H7 (cell line): ENCODE data around the gene NSD2. TPM values are rescaled to one million over a fixed set of nuclear protein-coding genes. Genes with fewer than 3 reads are reported as not detected.
"Not testable (repeated sequence)": the region's sequence is repeated elsewhere in the genome, so short reads cannot be mapped to it uniquely, and the experiment has no call there.

ENCODE experiments used
- DNase-seq: peaks from one replicate; pipeline ENCODE4 v3.0.0; 2012
- H3K27me3 ChIP-seq: 2 replicates; pipeline ENCODE4 v1.6.0; 2011; ENCODE audit warnings: mild to moderate bottlenecking, low read length; ENCODE audit not compliant: control insufficient read depth, insufficient read depth
- H3K36me3 ChIP-seq: replicated peaks from 2 replicates; pipeline ENCODE4 v1.5.1; 2011; ENCODE audit warnings: low read length; ENCODE audit not compliant: control insufficient read depth, insufficient read depth
- H3K4me3 ChIP-seq: 2 replicates; pipeline ENCODE4 v1.5.1; 2011; ENCODE audit warnings: low read depth, mild to moderate bottlenecking, control low read depth, low read length, moderate library complexity; ENCODE audit not compliant: insufficient read depth
- total RNA-seq: library from RNA; depleted of rRNA; stranded (reverse); fragments of >200 nt; shearing (Covaris generic); gene quantifications from 2 replicates; pipeline ENCODE4 v1.2.3, GENCODE V29; 2014

Gene NSD2
- total RNA-seq, 1 experiment from 2014 or later = 89.5 TPM

DNA sequence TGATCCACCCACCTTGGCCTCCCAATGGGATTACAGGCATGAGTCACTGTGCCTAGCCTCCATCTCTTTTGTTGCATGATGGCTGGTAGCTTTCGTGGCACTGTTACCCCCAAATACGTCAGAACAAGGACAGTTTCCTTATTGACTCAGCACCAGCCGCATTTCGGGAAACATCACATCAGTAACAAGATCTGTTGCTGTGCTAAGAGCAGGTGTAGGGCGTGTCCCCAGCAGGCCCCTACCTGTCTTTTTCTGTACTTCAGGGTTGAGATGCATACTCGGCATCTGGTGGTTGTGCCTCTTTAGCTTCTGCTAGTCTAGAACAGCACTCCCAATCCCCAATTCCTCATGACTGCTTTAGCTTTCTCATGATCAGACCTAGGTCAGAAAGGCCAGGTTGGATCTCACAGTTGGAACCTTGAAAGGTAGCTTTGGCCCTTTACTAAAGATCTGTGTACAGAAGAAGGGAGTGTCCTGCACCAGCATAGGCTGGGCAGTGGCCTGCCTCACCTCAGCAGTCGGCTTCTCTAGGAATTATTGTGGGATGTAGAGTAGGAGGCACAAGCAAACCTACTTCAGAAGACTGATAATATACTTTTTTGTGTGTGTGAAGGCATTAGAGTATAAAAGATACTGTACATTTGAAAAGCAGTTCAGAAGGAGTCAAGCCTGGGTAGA lies 36.8 kb downstream of the NSD2 start:
- H3K4me3 ChIP-seq = no peak overlapping the region
- H3K27me3 ChIP-seq = no peaks in the 10 kb centered on the region
- no peak for DNase-seq
- peaks cover 8% of the 10 kb centered on the region for H3K36me3 ChIP-seq

DNA sequence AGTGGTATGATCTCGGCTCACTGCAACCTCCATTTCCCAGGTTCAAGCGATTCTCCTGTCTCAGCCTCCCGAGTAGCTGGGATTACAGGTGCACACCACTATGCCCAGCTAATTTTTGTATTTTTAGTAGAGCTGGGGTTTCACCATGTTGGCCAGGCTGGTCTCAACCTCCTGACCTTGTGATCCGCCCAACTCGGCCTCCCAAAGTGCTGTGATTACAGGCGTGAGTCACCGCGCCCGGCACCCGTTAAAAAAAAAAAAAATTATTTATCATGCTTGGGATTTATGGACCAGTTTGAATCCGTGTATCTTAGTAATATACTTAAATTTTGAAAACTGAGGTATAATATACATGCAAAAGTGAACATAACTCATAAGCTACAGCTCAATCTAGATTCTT lies 38.5 kb downstream of the NSD2 start:
- H3K4me3 ChIP-seq, H3K27me3 ChIP-seq, DNase-seq, H3K36me3 ChIP-seq: not testable (repeated sequence)

DNA sequence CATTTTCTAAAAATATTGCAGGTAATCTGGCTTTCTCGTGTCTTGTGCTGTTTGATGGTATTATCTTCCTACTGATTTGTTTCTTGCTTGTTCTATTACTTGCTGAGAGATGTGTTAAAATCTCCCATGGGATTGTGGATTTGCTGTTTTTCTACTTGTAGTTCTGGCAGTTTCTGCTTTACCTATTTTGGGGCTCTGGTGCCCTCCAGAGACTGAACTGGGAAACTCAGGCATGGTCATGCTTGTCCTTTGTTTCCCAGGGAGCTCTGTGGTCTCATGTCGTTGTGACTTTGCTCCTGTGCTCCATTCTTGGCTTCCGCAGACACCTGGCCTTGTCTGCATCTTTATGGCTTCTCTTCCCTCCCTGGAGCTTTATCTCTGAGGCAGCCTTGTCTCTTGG lies 39.5 kb downstream of the NSD2 start:
- peak; percentile 75 for DNase-seq
- Histone ChIP-seq H3K36me3 (peaks cover 4% of the 10 kb centered on the region), H3K4me3 (no peak overlapping the region), H3K27me3 (no peaks in the 10 kb centered on the region)

DNA sequence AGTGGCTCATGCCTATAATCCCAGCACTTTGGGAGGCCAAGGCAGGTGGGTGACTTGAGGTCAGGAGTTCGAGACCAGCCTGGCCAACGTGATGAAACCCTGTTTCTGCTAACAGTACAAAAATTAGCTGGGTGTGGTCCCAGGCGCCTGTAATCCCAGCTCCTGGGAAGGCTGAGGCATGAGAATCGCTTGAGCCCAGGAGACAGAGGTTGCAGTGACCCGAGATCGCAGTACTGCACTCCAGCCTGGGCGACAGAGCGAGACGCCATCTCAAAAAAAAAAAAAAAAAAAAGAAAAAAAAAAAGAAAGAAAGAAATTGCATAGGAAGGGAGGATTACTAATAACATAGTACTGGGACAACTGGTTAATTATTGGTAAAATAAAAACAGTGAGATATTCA lies 40.1 kb downstream of the NSD2 start:
- DNase-seq, H3K4me3 ChIP-seq, H3K27me3 ChIP-seq, H3K36me3 ChIP-seq: not testable (repeated sequence)

DNA sequence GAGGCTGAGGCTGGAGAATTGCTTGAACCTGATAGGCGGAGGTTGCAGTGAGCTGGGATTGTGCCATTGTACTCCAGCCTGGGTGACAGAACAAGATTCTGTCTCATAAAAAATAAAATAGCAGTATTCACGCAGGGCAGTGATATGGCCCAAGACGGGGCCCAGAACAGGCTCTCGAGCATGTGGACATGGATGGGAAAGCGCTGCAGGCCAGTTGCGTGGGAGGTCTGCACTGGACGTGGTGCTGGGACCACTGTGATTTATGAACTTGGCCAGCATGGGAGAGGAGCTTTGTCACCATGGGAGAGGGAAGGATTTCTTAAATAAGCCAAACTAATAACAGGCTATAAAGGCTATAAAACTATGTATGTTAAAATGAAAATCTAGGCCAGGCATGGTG lies 51.6 kb downstream of the NSD2 start:
- no peaks in the 10 kb centered on the region for H3K27me3 ChIP-seq
- no peak for DNase-seq
- peaks cover 15% of the 10 kb centered on the region for H3K36me3 ChIP-seq
- no peak overlapping the region for H3K4me3 ChIP-seq

DNA sequence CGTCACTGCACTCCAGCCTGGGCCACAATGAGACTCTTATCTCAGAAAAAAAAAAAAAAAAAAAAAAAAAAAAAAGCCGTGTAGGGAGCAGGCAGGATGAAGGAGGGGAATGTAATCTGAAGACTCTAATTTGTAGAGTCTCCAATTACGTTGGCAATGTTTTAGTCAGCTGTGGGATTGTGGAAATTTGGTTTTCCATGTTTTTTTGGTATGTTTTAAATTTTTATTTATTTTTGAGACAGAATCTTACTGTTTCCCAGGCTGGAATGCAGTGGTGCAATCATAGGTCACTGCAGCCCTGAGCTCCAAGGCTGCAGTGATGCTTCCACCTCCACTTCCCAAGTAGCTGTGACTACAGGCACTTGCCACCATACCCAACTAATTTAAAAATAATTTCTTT lies 56.5 kb downstream of the NSD2 start:
- Histone ChIP-seq H3K4me3 (no peak overlapping the region), H3K36me3 (peaks cover 13% of the 10 kb centered on the region), H3K27me3 (no peaks in the 10 kb centered on the region)
- no peak for DNase-seq

DNA sequence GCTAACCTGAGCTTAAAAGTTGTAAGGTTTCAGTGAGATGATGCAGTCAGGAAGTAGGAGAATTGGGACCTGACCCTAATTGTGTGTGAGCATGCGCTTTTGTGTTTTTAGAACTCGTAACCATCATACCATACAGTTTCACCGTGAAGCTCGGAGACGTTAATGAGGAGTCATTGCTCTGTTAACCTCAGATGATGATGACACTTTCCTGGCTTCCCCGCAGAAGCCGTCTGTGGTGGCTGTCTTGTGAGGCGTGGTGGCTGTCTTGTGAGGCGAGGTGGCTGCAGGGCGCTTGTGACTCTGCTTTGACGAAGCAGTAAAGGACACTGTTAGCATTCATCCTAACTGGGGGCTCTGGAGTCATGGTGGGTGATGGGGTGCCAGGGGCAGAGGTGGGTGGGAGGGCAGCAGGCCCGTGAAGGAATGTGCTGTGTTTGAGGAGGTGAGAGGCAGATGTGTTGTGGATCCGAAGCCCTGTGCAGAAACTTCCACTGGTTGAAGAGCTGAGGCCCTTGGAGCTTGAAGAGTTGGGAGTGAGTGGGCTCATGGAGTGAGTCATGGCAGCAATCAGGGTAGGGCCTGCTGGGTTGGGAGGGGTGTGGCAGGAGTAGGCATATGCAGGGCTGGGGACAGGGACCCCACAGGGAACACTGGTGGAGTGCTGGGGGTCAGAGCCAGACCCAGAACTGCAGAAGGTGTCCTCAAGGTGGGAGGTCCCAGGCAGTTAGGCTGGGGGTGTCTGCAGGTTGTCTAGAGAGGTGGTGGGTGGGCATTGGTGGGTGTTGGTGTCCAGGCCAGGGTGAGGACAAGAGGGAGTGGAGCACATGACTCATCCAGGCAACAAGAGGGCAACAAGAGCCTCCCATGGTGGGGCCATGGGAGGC lies 57.4 kb downstream of the NSD2 start:
- DNase-seq = no peak
- Histone ChIP-seq H3K36me3 (peaks cover 12% of the 10 kb centered on the region), H3K4me3 (no peak overlapping the region), H3K27me3 (no peaks in the 10 kb centered on the region)

DNA sequence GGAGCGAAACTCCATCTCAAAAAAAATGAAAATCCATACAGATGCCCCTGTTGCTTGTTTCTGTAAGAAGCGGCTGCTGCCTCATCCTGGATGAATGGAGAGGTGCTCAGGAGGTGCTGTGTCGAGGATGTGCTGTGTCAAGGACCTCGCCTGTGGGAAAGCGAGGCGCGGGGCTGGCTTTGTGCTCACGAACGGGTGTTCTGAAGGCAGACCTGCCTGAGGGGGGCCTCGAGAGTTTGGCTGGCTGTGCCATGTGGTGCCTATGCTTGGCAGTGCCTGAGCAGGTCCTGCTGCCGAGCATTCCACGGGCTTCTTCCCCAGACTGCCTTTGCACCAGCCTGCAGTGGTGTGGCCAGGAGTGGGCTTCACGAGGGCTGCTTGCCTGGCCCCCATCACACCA lies 61.5 kb downstream of the NSD2 start:
- DNase-seq = no peak
- Histone ChIP-seq H3K27me3 (no peaks in the 10 kb centered on the region), H3K36me3 (peaks cover 18% of the 10 kb centered on the region), H3K4me3 (no peak overlapping the region)

DNA sequence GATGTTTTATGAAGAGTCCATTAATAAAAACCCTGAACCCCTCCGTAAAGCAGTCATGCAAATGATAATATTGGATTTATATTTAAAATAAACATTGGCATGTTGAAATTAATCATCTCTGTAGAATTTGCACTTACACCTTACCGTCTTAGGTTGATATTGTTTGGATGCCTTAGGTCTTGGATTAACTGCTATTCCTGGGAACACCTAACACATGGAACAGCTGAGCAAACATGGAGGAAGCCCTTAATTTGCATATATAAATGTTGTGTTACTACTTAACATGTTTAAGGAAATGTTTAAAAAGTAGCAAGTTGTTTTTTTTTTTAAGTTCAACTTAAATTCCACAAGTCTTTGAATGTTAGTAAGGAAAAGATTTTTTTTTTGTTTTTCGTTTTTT lies 62.5 kb downstream of the NSD2 start:
- DNase-seq = no peak
- Histone ChIP-seq H3K4me3 (no peak overlapping the region), H3K27me3 (no peaks in the 10 kb centered on the region), H3K36me3 (peaks cover 18% of the 10 kb centered on the region)

DNA sequence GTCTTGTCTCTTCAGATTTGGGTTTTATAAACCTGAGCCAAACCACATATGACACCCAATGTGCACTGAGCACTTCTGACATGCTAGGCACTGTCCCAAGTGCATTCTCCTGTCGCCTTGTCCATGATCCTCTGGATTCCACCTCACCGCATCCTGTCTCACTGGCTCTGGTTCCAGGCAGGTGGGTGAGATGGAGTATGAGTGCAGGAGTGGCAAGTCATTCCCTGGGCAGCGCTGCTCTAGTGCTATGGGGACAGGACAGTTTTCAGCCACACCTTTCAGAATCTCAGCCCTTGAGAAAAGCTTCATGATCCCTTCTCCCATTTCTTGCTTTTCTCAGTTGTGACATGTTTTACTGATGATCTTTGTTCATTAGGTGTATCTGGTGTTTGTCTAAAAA lies 66.4 kb downstream of the NSD2 start:
- H3K4me3 ChIP-seq = no peak overlapping the region
- peaks cover 14% of the 10 kb centered on the region for H3K36me3 ChIP-seq
- H3K27me3 ChIP-seq = no peaks in the 10 kb centered on the region
- DNase-seq = no peak

DNA sequence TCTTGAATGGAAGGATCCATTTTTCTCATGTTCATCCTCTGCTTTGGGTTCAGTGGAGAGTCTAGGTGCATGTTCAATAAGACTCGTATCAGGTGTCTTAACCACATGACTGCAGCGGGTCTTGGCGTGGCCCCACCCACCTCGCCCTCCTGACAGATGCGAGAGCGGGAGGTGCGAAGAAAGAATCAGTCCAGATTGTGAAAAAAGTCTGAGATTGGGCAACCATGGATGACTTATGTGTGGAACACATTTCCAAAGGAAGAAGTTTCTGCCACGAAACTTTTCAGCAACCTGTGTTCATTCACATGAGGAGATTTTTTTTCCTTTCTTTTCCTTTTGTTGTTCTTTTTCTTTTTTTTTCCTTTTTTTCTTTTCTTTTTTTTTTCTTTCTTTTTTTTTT lies 66.8 kb downstream of the NSD2 start:
- Histone ChIP-seq H3K4me3 (no peak overlapping the region), H3K27me3 (no peaks in the 10 kb centered on the region), H3K36me3 (peaks cover 12% of the 10 kb centered on the region)
- no peak for DNase-seq

DNA sequence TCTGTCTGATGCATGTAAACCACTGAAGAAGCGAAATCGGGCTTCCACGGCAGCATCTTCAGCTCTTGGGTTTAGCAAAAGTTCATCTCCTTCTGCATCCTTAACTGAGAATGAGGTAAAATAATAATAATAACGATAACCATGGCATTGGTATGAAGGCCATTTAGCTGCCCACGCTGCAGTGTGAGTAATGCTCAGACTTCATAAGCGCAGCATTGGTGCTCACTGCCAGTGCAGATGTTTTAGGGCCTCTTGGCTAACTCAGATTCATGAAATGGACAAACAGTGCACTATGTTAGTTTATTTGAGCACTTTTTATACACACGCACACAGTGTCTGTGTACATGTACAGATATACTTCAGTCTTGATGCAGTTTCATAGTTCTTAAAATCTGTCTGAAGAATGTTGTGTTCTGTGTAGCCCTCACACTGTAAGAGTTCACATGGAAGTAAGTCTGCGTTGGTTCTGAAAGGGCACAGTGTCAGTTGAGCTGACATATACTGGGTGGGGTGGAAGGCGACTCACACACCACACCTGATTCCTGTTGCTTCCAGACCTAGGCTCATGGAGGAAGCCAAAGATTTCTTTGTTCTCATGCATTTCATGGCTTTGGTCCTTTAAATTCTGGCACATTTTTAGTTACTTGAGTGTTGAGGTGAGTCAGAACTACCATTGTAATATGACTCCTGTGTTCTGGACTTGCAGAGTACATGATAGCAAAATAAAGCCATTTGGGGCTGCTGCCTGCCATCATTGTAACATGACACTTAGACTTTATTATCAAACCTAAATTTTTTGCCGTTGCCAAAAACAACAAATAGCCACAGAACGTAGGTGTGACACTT lies 68.7 kb downstream of the NSD2 start:
- peaks cover 10% of the 10 kb centered on the region for H3K36me3 ChIP-seq
- no peaks in the 10 kb centered on the region for H3K27me3 ChIP-seq

DNA sequence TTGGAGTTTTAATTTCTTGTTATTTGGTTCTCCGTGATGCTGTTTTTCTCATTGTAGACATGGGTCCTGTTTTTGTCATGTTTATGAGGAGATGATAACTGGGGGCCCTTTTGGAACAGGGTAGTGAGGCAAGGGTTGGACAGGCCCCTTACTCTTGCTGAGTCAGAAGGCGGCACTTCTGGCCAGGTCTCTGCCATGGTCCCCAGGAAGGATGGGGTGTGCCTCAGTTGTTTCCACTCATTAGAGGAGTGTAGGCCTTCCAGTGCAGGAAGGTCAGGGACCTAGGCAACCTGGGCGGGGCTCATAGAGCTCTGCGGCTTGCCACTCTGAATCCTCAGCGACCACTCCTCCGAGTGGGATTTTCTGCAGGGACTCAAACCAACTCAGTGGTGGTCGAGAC lies 69.4 kb downstream of the NSD2 start:
- H3K36me3 ChIP-seq = peaks cover 7% of the 10 kb centered on the region
- H3K4me3 ChIP-seq = no peak overlapping the region
- H3K27me3 ChIP-seq = no peaks in the 10 kb centered on the region
- DNase-seq = no peak

More for the DNA sequence above, 68.7 kb downstream of the NSD2 start:
- DNase-seq = no peak
- no peak overlapping the region for H3K4me3 ChIP-seq

DNA sequence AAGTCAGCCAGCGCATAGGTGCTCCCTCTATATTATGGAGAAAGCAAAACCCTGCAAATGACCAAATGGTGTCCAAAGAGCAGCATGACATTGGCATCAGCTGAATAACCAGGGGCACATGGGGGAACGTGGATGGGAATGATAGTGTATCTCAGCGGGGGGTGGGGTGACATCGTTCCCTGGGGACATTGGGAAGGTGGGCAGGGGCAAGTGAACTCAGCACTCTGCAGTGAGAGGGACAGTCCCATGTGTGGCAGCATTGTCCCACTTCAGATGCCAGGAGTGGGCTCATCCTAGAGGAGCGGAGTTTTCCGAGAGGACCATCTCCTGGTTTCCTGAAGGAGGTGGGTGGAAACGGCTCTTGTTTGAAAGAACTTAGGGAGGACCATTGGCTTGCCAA lies 72.7 kb downstream of the NSD2 start:
- DNase-seq = no peak
- H3K27me3 ChIP-seq = no peaks in the 10 kb centered on the region
- no peak overlapping the region for H3K4me3 ChIP-seq
- peaks cover 9% of the 10 kb centered on the region for H3K36me3 ChIP-seq
